MM.1S (cell line): ENCODE data around the gene DAPP1.

ENCODE experiments used
- CTCF ChIP-seq: fragments of 300-600 bp; sonication (generic); IDR thresholded peaks from 2 replicates; pipeline ENCODE4 v1.5.1; 2016; ENCODE audit warnings: antibody characterized with exemption, low read length, mixed read lengths
- EZH2 ChIP-seq: fragments of 300-600 bp; sonication (generic); optimal IDR thresholded peaks from 2 replicates; pipeline ENCODE3; 2017; ENCODE audit warnings: low read depth, mild to moderate bottlenecking, antibody characterized with exemption, low read length, mixed read lengths

DNA sequence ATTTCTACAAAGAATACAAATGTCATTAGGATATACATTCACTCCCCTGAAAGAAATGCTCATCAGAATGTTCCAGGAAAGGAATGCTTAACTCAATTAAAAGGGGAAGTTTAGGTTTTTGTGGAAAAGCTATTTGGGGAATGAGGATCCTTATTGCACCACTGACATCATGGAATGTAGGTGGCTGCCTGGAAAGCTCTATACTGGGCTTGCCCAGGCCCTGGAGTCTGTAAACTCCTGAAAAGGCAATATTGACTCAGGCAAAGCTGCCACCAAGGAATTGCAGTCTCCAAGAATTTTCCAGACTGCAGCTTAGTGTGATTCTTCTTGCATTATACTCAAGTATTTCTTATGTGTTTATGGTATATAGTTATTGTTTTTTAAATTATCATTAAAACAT is 15.7 kb downstream of the DAPP1 start:
- TF ChIP-seq EZH2, result no peak
- TF ChIP-seq CTCF, result no peak
